HepG2 (cell line): ENCODE results near the gene ZNF101. TPM values are rescaled to one million over a fixed set of nuclear protein-coding genes. Genes with fewer than 3 reads are reported as not detected.

Experiments
- ATAC-seq: fragments of 200-7000 bp; cut with Tn5 transposase; 3 replicates; pipeline ENCODE4 v1.9.1; 2020; ENCODE audit warnings: mild to moderate bottlenecking, moderate library complexity
- BruUV-seq: library from RNA; stranded (reverse); fragments of 400-500 nt; replicated peaks from 2 replicates; lab custom pipeline; 2021; lab: Mats Ljungman, UMichigan
- CTCF ChIA-PET: fragments of 300-600 bp; formaldehyde crosslinking; extraction: SDS; loops from one replicate; lab custom pipeline; 2021; ENCODE audit warnings: low total read pairs, inconsistent platforms, low intra/inter-chr PET ratio; lab: Yijun Ruan, JAX
- POLR2A ChIA-PET: fragments of 350-600 bp; sonication (Branson Sonifier 250); formaldehyde crosslinking; loops from one replicate; lab custom pipeline; 2020; ENCODE audit warnings: antibody characterized with exemption, inconsistent platforms; lab: Yijun Ruan, JAX
- DNase-seq: peaks from one replicate; pipeline ENCODE4 v3.0.0-alpha.2; 2015; ENCODE audit warnings: low spot score
- FAIRE-seq: peaks from 3 replicates; lab custom pipeline; 2011; peaks lifted over from hg19 to GRCh38; lab: Jason Lieb, UNC
- H2AFZ ChIP-seq: one replicate; pipeline ENCODE4 v1.6.1; 2011; ENCODE audit warnings: low read length, inconsistent platforms
- H3K27ac ChIP-seq: fragments of 300-600 bp; 3 replicates; pipeline ENCODE4 v1.8.0; 2011; ENCODE audit warnings: mixed run types, mild to moderate bottlenecking, mixed read lengths, low read length, inconsistent platforms; ENCODE audit not compliant: insufficient read depth; ENCODE audit errors: extremely low read length
- H3K27me3 ChIP-seq, 2 experiments: fragments of 200-600 bp in 1 of 2; 2 replicates in 1 of 2; 3 replicates in 1 of 2; pipeline versions ENCODE4 v1.6.0 to v1.8.0; 2011; ENCODE audit warnings: low read length in 2 of 2, mild to moderate bottlenecking in 2 of 2, moderate library complexity in 2 of 2, inconsistent platforms in 1 of 2; ENCODE audit not compliant: insufficient read depth in 2 of 2, control insufficient read depth in 1 of 2
- H3K36me3 ChIP-seq, 2 experiments: fragments of 200-600 bp in 1 of 2; replicated peaks in 1 of 2; 2 replicates in 1 of 2; 3 replicates in 1 of 2; pipeline versions ENCODE4 v1.5.1 to v1.8.0; 2011; ENCODE audit warnings: low read length in 2 of 2, inconsistent platforms in 1 of 2; ENCODE audit not compliant: insufficient read depth in 2 of 2, control insufficient read depth in 1 of 2
- H3K4me1 ChIP-seq: 2 replicates; pipeline ENCODE4 v1.5.1; 2012; ENCODE audit warnings: low read length, inconsistent platforms; ENCODE audit not compliant: insufficient read depth
- H3K4me2 ChIP-seq: 2 replicates; pipeline ENCODE4 v1.6.0; 2011; ENCODE audit warnings: low read depth, low read length, inconsistent platforms
- H3K4me3 ChIP-seq, 3 experiments: fragments of 200-600 bp in 1 of 3; sonication (generic), shearing (Covaris generic) in 1 of 3; replicated peaks in 1 of 3; 2 replicates each; pipeline ENCODE4 v1.5.1; 2011 to 2016; ENCODE audit warnings: low read length in 3 of 3, inconsistent platforms in 2 of 3, low read depth in 2 of 3, mild to moderate bottlenecking in 2 of 3, control low read depth in 1 of 3, mixed read lengths in 1 of 3; ENCODE audit not compliant: insufficient read depth in 1 of 3
- H3K79me2 ChIP-seq: one replicate; pipeline ENCODE4 v1.6.1; 2011; ENCODE audit warnings: low read length, inconsistent platforms; ENCODE audit not compliant: insufficient read depth
- H3K9ac ChIP-seq: 2 replicates; pipeline ENCODE4 v1.6.0; 2011; ENCODE audit warnings: mild to moderate bottlenecking, low read depth, low read length, inconsistent platforms; ENCODE audit not compliant: insufficient read depth
- H3K9me3 ChIP-seq: 2 replicates; pipeline ENCODE4 v1.5.1; 2012; ENCODE audit warnings: mild to moderate bottlenecking, low read length
- H4K20me1 ChIP-seq: 2 replicates; pipeline ENCODE4 v1.6.0; 2011; ENCODE audit warnings: inconsistent platforms, mild to moderate bottlenecking, low read length, moderate library complexity; ENCODE audit not compliant: insufficient read depth
- AGO2 ChIP-seq: fragments of 200-400 bp; formaldehyde crosslinking; optimal IDR thresholded peaks from 2 replicates; pipeline ENCODE3; 2017; ENCODE audit warnings: mild to moderate bottlenecking, low read depth, low read length, moderate library complexity
- JDP2 ChIP-seq: sonication (generic); formaldehyde crosslinking; IDR thresholded peaks from 2 replicates; pipeline ENCODE4 v1.8.1; 2022; ENCODE audit warnings: missing genetic modification reagents, borderline replicate concordance
- MATR3 ChIP-seq: sonication (generic); formaldehyde crosslinking; IDR thresholded peaks from 2 replicates; pipeline ENCODE4 v1.4.0; 2020; ENCODE audit warnings: missing genetic modification reagents
- NR1H2 ChIP-seq: sonication (generic); formaldehyde crosslinking; IDR thresholded peaks from 2 replicates; pipeline ENCODE4 v1.8.1; 2022; ENCODE audit warnings: low read depth, missing genetic modification reagents, borderline replicate concordance
- POLR2G ChIP-seq: fragments of 200-400 bp; formaldehyde crosslinking; IDR thresholded peaks from 2 replicates; pipeline ENCODE4 v1.6.1; 2018; ENCODE audit warnings: mild to moderate bottlenecking, low read depth, low read length, moderate library complexity
- STAT5B ChIP-seq: sonication (generic); formaldehyde crosslinking; IDR thresholded peaks from 2 replicates; pipeline ENCODE4 v1.4.0; 2020; ENCODE audit warnings: missing genetic modification reagents
- ZNF333 ChIP-seq: sonication (generic); formaldehyde crosslinking; IDR thresholded peaks from 2 replicates; pipeline ENCODE4 v1.4.0; 2020; ENCODE audit warnings: mild to moderate bottlenecking, missing genetic modification reagents, borderline replicate concordance
- ZNF709 ChIP-seq: sonication (generic); formaldehyde crosslinking; IDR thresholded peaks from 2 replicates; pipeline ENCODE4 v1.5.0; 2020; ENCODE audit warnings: mild to moderate bottlenecking, missing genetic modification reagents
- WGBS: methylation state at CpG from one replicate; pipeline ENCODE4 v1.1.6; 2017; ENCODE audit warnings: low lambda C conversion rate; 5-methylcytosine and 5-hydroxymethylcytosine counted together
- in situ Hi-C: cut with HindIII; loops from 2 replicates; pipeline ENCODE4 v1.10.0; 2017; ENCODE audit warnings: low pct_unique_long_range_greater_than_20kb; ENCODE audit not compliant: extremely low pct_ligation_motif_present
- intact Hi-C: fragments of 100-400 bp; cut with micrococcal nuclease; formaldehyde crosslinking; loops from one replicate; pipeline ENCODE4 v1.10.0; 2022; ENCODE audit not compliant: unreplicated experiment
- polyA plus RNA-seq, 8 experiments: library from polyadenylated mRNA; depleted of rRNA in 3 of 8; stranded (reverse) in 7 of 8; unstranded in 1 of 8; fragments of >200 nt; fragmentation: Illumina TruSeq in 4 of 8; extraction: Trizol in 4 of 8; gene quantifications; 2 replicates each; pipeline versions ENCODE4 v1.2.1 to v1.2.3, GENCODE V29; 2011 to 2016; ENCODE audit warnings: low read depth in 4 of 8, missing spikeins in 1 of 8, mixed read lengths in 1 of 8; ENCODE audit not compliant: insufficient read depth in 1 of 8
- total RNA-seq, 5 experiments: library from RNA; depleted of rRNA; stranded (reverse); fragments of >200 nt; fragmentation: Illumina TruSeq; extraction: Trizol; gene quantifications; 2 replicates each; pipeline ENCODE4 v1.2.3, GENCODE V29; 2016; ENCODE audit warnings: low read depth in 1 of 5
- TF ChIP-seq, protein P1 (sequence below): sonication (generic); formaldehyde crosslinking; IDR thresholded peaks from 2 replicates; pipeline ENCODE4 v1.5.1; 2020; ENCODE audit warnings: missing genetic modification reagents, mild to moderate bottlenecking, borderline replicate concordance

Gene ZNF101
- total and polyA plus RNA-seq, 2 of the 13 experiments (the other 11 are each of a cell fraction or from before 2014, with no cell fraction given): 12.9 to 28.9 TPM

DNA sequence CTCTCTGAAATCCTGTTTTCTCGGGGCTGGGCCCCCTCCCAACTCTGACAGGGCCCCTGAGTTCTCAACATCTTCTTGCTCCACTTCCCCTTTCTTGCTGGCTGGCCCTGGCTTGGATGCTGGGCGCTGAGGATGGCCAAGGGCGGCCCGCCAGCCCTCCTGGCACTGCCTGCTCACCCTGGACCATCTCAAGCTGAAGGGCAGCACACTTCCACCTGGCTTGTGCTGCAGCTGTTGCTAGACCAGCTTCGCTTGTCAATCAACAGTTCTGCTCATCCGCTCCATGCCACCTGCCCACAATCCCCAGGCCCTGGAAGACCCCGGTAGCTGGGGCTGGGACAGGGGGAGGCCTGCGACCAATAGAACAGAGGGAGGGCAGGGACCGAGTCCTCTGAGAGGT is 18.3 kb upstream of the ZNF101 start:
- TF ChIP-seq STAT5B (CRISPR knock-in tag) (no peak), AGO2 (peak; percentile 53), ZNF333 (CRISPR knock-in tag) (no peak), ZNF709 (no peak)
- TF ChIP-seq, protein P1, sequence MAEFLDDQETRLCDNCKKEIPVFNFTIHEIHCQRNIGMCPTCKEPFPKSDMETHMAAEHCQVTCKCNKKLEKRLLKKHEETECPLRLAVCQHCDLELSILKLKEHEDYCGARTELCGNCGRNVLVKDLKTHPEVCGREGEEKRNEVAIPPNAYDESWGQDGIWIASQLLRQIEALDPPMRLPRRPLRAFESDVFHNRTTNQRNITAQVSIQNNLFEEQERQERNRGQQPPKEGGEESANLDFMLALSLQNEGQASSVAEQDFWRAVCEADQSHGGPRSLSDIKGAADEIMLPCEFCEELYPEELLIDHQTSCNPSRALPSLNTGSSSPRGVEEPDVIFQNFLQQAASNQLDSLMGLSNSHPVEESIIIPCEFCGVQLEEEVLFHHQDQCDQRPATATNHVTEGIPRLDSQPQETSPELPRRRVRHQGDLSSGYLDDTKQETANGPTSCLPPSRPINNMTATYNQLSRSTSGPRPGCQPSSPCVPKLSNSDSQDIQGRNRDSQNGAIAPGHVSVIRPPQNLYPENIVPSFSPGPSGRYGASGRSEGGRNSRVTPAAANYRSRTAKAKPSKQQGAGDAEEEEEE (CRISPR knock-in tag): no peak
- H3K4me3 ChIP-seq: no peak overlapping the region
- DNase-seq (no peak), FAIRE-seq (no peak), ATAC-seq (no peak)
- ChIA-PET POLR2A (interaction anchor here (0.9 to 1.5 kb wide), 3 partner anchors 10 to 18 kb away, joined by 3 to 4 read pairs (median 4); partner anchors contain the start of genes ATP13A1 and ZNF101), CTCF (no interaction called here)
- 98% methylated on average over 9 of the region's 9 CpGs for WGBS
- H3K9ac ChIP-seq: no peak overlapping the region
- H3K4me2 ChIP-seq: no peak overlapping the region
- H3K4me1 ChIP-seq: no peaks in the 10 kb centered on the region
- H3K9me3 ChIP-seq: no peaks in the 10 kb centered on the region
- peaks cover 50 to 89% of the 10 kb centered on the region in 2 experiments for H3K36me3 ChIP-seq
- BruUV-seq: no TSS peak
- in situ Hi-C loops: no loop called here
- no peaks in the 10 kb centered on the region for H3K79me2 ChIP-seq
- H3K27ac ChIP-seq: no peak overlapping the region
- no peaks in the 10 kb centered on the region for H4K20me1 ChIP-seq
- intact Hi-C loops: no loop called here
- no peaks in the 10 kb centered on the region for H3K27me3 ChIP-seq
- H2AFZ ChIP-seq: no peak overlapping the region

DNA sequence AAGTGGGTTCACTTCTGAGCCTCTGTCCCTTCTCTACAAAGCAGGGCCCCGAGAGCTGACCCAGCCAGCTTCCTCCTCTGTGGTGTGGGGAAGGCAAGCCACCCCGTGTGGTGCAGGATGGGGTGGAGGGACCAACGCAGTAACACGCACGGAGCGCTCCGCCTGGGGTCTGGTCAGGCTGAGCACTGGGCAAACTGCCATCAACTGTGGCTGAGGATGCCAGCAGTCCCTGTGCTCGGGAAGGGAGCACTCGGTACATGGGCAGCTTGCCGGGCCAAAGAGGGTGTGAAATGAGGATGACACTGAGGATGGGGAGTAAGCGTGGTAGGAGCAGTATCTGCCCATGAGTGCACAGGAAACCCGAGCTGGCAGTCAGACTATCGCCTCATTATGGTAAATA is 17.6 kb upstream of the ZNF101 start:
- Histone ChIP-seq H3K36me3 (peaks cover 55 to 91% of the 10 kb centered on the region in 2 experiments), H2AFZ (no peak overlapping the region)

More for the DNA sequence above, 17.6 kb upstream of the ZNF101 start:
- ATAC-seq (no peak), DNase-seq (no peak), FAIRE-seq (no peak)
- Histone ChIP-seq H3K27ac (no peak overlapping the region), H3K4me1 (no peaks in the 10 kb centered on the region), H3K4me3 (no peak overlapping the region), H3K9me3 (no peaks in the 10 kb centered on the region), H3K4me2 (no peak overlapping the region), H4K20me1 (no peaks in the 10 kb centered on the region), H3K27me3 (no peaks in the 10 kb centered on the region)
- ChIA-PET POLR2A (interaction anchor here (0.9 to 1.2 kb wide), 2 partner anchors 9 to 17 kb away, joined by 3 to 4 read pairs; partner anchors contain the start of gene ZNF101), CTCF (no interaction called here)
- no TSS peak for BruUV-seq
- in situ Hi-C loops: no loop called here
- 0 out of 2 replicates have a peak, but pooled peaks have one; percentile 5 for TF ChIP-seq POLR2G
- peak; percentile 11 for TF ChIP-seq AGO2
- TF ChIP-seq MATR3 (CRISPR knock-in tag): no peak
- TF ChIP-seq NR1H2 (CRISPR knock-in tag): no peak
- TF ChIP-seq JDP2 (CRISPR knock-in tag): no peak
- TF ChIP-seq, all 625 proteins: peak for 2
- no peak overlapping the region for H3K9ac ChIP-seq
- over 99% methylated on average over 11 of the region's 13 CpGs for WGBS
- intact Hi-C loops: no loop called here
- H3K79me2 ChIP-seq: no peaks in the 10 kb centered on the region
